Subcutaneous abdominal adipose tissue (tissue), 5 donors: ENCODE measurements around the gene KIFC1.
A peak's percentile ranks its signal among the peaks of the same experiment; 100 is the strongest.

Experiments used
- H3K27ac ChIP-seq: one replicate; pipeline ENCODE4 v1.7.0; 2013; ENCODE audit warnings: low read depth, mild to moderate bottlenecking, inconsistent platforms, low read length, moderate library complexity
- H3K27me3 ChIP-seq, 5 donors: one replicate each; pipeline ENCODE4 v1.7.0; 2013; ENCODE audit warnings: low read length in 5 of 5, inconsistent platforms in 1 of 5; ENCODE audit not compliant: control insufficient read depth in 5 of 5, insufficient read depth in 4 of 5
- H3K36me3 ChIP-seq, 5 donors: one replicate each; pipeline ENCODE4 v1.7.0; 2013; ENCODE audit warnings: low read length in 5 of 5; ENCODE audit not compliant: control insufficient read depth in 5 of 5, insufficient read depth in 5 of 5
- H3K4me1 ChIP-seq, 5 donors: one replicate each; pipeline ENCODE4 v1.7.0; 2013; ENCODE audit warnings: low read length in 5 of 5, mild to moderate bottlenecking in 3 of 5, moderate library complexity in 1 of 5; ENCODE audit not compliant: control insufficient read depth in 5 of 5, insufficient read depth in 5 of 5
- H3K4me3 ChIP-seq, 5 donors: one replicate each; pipeline ENCODE4 v1.7.0; 2013; ENCODE audit warnings: low read length in 5 of 5, low read depth in 1 of 5
- H3K9ac ChIP-seq, 5 donors: one replicate each; pipeline ENCODE4 v1.7.0; 2013; ENCODE audit warnings: low read length in 5 of 5, mild to moderate bottlenecking in 4 of 5, moderate library complexity in 3 of 5
- H3K9me3 ChIP-seq, 5 donors: one replicate each; pipeline ENCODE4 v1.7.0; 2013; ENCODE audit warnings: low read length in 5 of 5; ENCODE audit not compliant: control insufficient read depth in 5 of 5
- donor health status: healthy.
- donor health status: healthy.
- donor health status: healthy.
- donor health status: healthy.
- donor health status: healthy.

KIFC1 gene

GRCh38 chr6:33454009-33454946, 62.7 kb downstream of the KIFC1 start, which contains the start of gene ZBTB9:
ZBTB9 (plus strand) TSS chr6:33454576; CDS start chr6:33455101, 525 bp downstream.
- H3K4me3 ChIP-seq = peak within 1 kb of the TSS; percentile 90 to 93 (median 92)
- peak within 1 kb of the TSS; percentile 75 to 92 (median 88) for H3K9ac ChIP-seq
- H3K4me1 ChIP-seq = peaks cover 4 to 25% (median 17%) of the 10 kb centered on the region in 5 donors
- peak within 1 kb of the TSS; percentile 49 for H3K27ac ChIP-seq
- no peaks in the 10 kb centered on the region for H3K27me3 ChIP-seq
- no peaks in the 10 kb centered on the region for H3K9me3 ChIP-seq
- peaks cover 0 to 23% (median 13%) of the 10 kb centered on the region in 5 donors for H3K36me3 ChIP-seq

GRCh38 chr6:33455051-33455450, 63.4 kb downstream of the KIFC1 start:
- peak overlapping the region; percentile 59 to 88 (median 78) for H3K9ac ChIP-seq
- H3K4me1 ChIP-seq = peaks cover 4 to 22% (median 17%) of the 10 kb centered on the region in 5 donors
- no peaks in the 10 kb centered on the region for H3K27me3 ChIP-seq
- peaks cover 0 to 21% (median 13%) of the 10 kb centered on the region in 5 donors for H3K36me3 ChIP-seq
- no peaks in the 10 kb centered on the region for H3K9me3 ChIP-seq
- no peak overlapping the region for H3K27ac ChIP-seq
- H3K4me3 ChIP-seq = peak overlapping the region; percentile 81 to 93 (median 91)

DNA sequence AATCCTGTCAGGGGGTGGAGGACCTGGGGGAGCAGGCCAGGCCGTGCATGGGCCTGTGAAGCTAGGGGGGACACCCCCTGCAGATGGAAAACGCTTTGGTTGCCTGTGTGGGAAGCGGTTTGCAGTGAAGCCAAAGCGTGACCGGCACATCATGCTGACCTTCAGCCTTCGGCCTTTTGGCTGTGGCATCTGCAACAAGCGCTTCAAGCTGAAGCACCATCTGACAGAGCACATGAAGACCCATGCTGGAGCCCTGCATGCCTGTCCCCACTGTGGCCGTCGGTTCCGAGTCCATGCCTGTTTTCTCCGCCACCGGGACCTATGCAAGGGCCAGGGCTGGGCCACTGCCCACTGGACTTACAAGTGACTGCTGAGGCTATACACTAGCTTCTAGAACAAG, 64.5 kb downstream of the KIFC1 start:
- H3K4me3 ChIP-seq = no peak overlapping the region
- no peak overlapping the region for H3K9ac ChIP-seq
- peaks cover 0 to 21% (median 13%) of the 10 kb centered on the region in 5 donors for H3K36me3 ChIP-seq
- no peaks in the 10 kb centered on the region for H3K9me3 ChIP-seq
- no peak overlapping the region for H3K27ac ChIP-seq
- peaks cover 4 to 20% (median 17%) of the 10 kb centered on the region in 5 donors for H3K4me1 ChIP-seq
- no peaks in the 10 kb centered on the region for H3K27me3 ChIP-seq

DNA sequence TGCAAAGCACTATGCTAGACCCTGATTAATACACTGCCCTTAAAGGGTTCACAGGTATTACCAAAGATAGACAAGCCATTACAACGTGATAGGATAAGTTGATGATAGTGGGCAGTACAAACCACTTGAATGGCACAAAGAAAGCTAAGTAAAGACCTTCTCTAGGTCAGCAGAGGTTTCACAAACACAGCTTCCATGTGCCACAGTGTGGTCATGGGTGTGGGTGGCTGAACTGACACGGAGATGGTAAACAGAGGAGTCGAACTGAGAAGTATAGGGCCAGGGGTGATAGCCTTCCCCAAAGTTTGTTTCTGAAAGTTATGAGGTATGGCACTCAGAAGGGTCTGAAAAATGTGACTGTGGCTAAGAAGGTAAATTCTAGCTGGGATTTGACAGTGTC, 67.1 kb downstream of the KIFC1 start:
- no peak overlapping the region for H3K27ac ChIP-seq
- H3K4me3 ChIP-seq = no peak overlapping the region
- H3K36me3 ChIP-seq = peaks cover 0 to 21% (median 13%) of the 10 kb centered on the region in 5 donors
- no peaks in the 10 kb centered on the region for H3K9me3 ChIP-seq
- H3K4me1 ChIP-seq = peaks cover 4 to 17% (median 14%) of the 10 kb centered on the region in 5 donors
- H3K9ac ChIP-seq = no peak overlapping the region
- H3K27me3 ChIP-seq = no peaks in the 10 kb centered on the region

GRCh38 chr6:33459226-33459625, 67.6 kb downstream of the KIFC1 start:
- H3K27me3 ChIP-seq = no peaks in the 10 kb centered on the region
- H3K36me3 ChIP-seq = peaks cover 0 to 21% (median 13%) of the 10 kb centered on the region in 5 donors
- H3K4me1 ChIP-seq = peaks cover 4 to 12% (median 8%) of the 10 kb centered on the region in 5 donors
- no peak overlapping the region for H3K27ac ChIP-seq
- no peaks in the 10 kb centered on the region for H3K9me3 ChIP-seq
- no peak overlapping the region for H3K4me3 ChIP-seq
- H3K9ac ChIP-seq = no peak overlapping the region
